Body of pancreas (tissue), 4 donors: Measurements from ENCODE around the gene CPXM1.

ENCODE experiments used
- CTCF ChIP-seq, 7 experiments: fragments of 450-650 bp in 4 of 7; fragments of 200-600 bp in 3 of 7; sonication (generic) in 3 of 7; IDR thresholded peaks; one replicate each; pipeline ENCODE4 v1.5.1; 2016 to 2019; ENCODE audit warnings: antibody characterized with exemption in 7 of 7
- POLR2A ChIP-seq, 3 donors: fragments of 450-650 bp; IDR thresholded peaks; one replicate each; pipeline ENCODE4 v1.6.1; 2016; ENCODE audit warnings: antibody characterized with exemption in 3 of 3, mild to moderate bottlenecking in 2 of 3

- TF ChIP-seq CTCF (IDR thresholded peaks at IDR 0.05) (no peak), POLR2A (IDR thresholded peaks at IDR 0.05) (no peak)
These were observed 45.2 kb upstream of the CPXM1 start for GRCh38 chr20:2845607-2846006.
